Measurements from ENCODE around the gene CDK11A. TPM values are rescaled to one million over a fixed set of nuclear protein-coding genes. Genes with fewer than 3 reads are reported as not detected.

The CDK11A gene
- polyA plus RNA-seq, 2 of the 4 experiments (the other 2 are of a cell fraction): 6.7 to 36.4 TPM

- no peak for ATAC-seq
- ChIA-PET POLR2A (no interaction called here), CTCF (no interaction called here)
- no peak overlapping the region for H3K4me2 ChIP-seq
- no peak overlapping the region for H3K27ac ChIP-seq
- FAIRE-seq: no peak
- peaks cover 7% of the 10 kb centered on the region; the same call in 1 of the 3 replicates for H3K4me1 ChIP-seq
- DNase-seq (ENCODE audit: low read depth in 1 of 2, low spot score in 1 of 2): no peak
- WGBS (ENCODE audit: missing lambda C conversion rate): 96% methylated on average over 32 of the region's 32 CpGs
- no peak for TF ChIP-seq BCL3 (IDR thresholded peaks at IDR 0.05)
- no peak for TF ChIP-seq RNF2 (IDR thresholded peaks at IDR 0.05; ENCODE audit: borderline replicate concordance, low read depth)
- TF ChIP-seq FOSL2 (IDR thresholded peaks at IDR 0.05): no peak
- no peak for TF ChIP-seq FOSL2 (CRISPR knock-in tag; IDR thresholded peaks at IDR 0.05)
- no peak for TF ChIP-seq JUN (IDR thresholded peaks at IDR 0.05)
- TF ChIP-seq RARB (CRISPR knock-in tag; IDR thresholded peaks at IDR 0.05): no peak
- TF ChIP-seq KDM1A (IDR thresholded peaks at IDR 0.05; ENCODE audit: low read depth): no peak
- no peak for TF ChIP-seq TFCP2L1 (CRISPR knock-in tag; IDR thresholded peaks at IDR 0.05)
- no peak for TF ChIP-seq MAZ (IDR thresholded peaks at IDR 0.05; ENCODE audit: borderline replicate concordance, low read depth, low read length)
- no peak for TF ChIP-seq HOXB5 (CRISPR knock-in tag; IDR thresholded peaks at IDR 0.05)
- no peak for TF ChIP-seq MYC (IDR thresholded peaks at IDR 0.05; ENCODE audit: borderline replicate concordance, low read length)
- no peak for TF ChIP-seq EHF (CRISPR knock-in tag; IDR thresholded peaks at IDR 0.05)
- TF ChIP-seq MAX (IDR thresholded peaks at IDR 0.05): no peak
- TF ChIP-seq ZNF302 (CRISPR knock-in tag; IDR thresholded peaks at IDR 0.05): no peak
- TF ChIP-seq SMC3 (IDR thresholded peaks at IDR 0.05): no peak
- no peak for TF ChIP-seq EHMT2 (IDR thresholded peaks at IDR 0.05; ENCODE audit: low read depth)
- TF ChIP-seq CHD4 (IDR thresholded peaks at IDR 0.05; ENCODE audit: borderline replicate concordance): no peak
- H3K9me3 ChIP-seq: no peaks in the 10 kb centered on the region
- H3K4me3 ChIP-seq: no peak overlapping the region
Observed at GRCh38 chr1:1680031-1680911, 43.9 kb downstream of the CDK11A start.

- peak; percentile 60 to 81; a peak in 3 of 6 replicates for ATAC-seq
- Histone ChIP-seq H3K4me1 (peaks cover 7% of the 10 kb centered on the region; the same call in 1 of the 3 replicates), H3K9me3 (no peaks in the 10 kb centered on the region), H3K4me3 (no peak overlapping the region), H3K27ac (peak overlapping the region in 1 of 2 experiments; percentile 56; a peak in 3 of 6 replicates), H3K4me2 (no peak overlapping the region)
- TF ChIP-seq BHLHE40 (IDR thresholded peaks at IDR 0.05; ENCODE audit: low read depth, low read length): no peak
- TF ChIP-seq HES2 (IDR thresholded peaks at IDR 0.05): no peak
- no peak for TF ChIP-seq ZSCAN20 (CRISPR knock-in tag; IDR thresholded peaks at IDR 0.05)
- no peak for TF ChIP-seq HOXB13 (CRISPR knock-in tag; IDR thresholded peaks at IDR 0.05; ENCODE audit: low read depth)
- TF ChIP-seq CBX8 (IDR thresholded peaks at IDR 0.05): no peak
- TF ChIP-seq ATOH8 (CRISPR knock-in tag; IDR thresholded peaks at IDR 0.05; ENCODE audit: low read depth): no peak
- no peak for TF ChIP-seq REST (IDR thresholded peaks at IDR 0.05)
- FAIRE-seq: no peak
- CTCF ChIA-PET: interaction anchor here (0.5 to 1.5 kb wide), 3 partner anchors 13 to 235 kb away, joined by 4 to 5 read pairs (median 4); partner anchors contain the start of gene CDK11A
- 77% methylated on average over 23 of the region's 24 CpGs for WGBS (ENCODE audit: missing lambda C conversion rate)
- DNase-seq (ENCODE audit: low read depth in 1 of 2, low spot score in 1 of 2): peak; percentile 12 to 37
- POLR2A ChIA-PET: no interaction called here
Observed at GRCh38 chr1:1678581-1679380, 45.4 kb downstream of the CDK11A start.

Measured in A549 (cell line).